ENCODE measurements around the gene BLOC1S5. TPM values are rescaled to one million over a fixed set of nuclear protein-coding genes. Genes with fewer than 3 reads are reported as not detected.

Gene BLOC1S5
- total RNA-seq, 1 experiment from 2014 or later, result 16.1 TPM

DNA sequence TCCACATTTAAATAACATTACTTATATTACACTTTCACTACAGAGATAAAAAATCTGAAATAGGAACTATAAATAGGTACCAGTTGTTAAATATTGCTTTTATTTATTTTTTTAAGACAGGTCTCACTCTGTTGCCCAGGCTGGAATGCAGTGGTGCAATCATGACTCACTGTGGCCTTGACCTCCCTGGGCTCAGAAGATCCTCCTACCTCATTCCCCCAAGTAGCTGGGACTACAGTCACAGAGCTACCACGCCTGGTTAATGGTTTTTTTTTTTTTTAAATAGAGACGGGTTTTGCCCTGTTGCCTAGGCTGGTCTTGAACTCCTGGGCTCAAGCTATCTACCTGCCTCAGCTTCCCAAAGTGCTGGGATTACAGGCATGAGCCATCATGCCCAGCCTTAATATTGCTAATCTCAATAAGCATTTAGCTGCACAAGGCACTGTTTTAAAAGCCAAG, 20.9 kb upstream of the BLOC1S5 start:
- no peak for TF ChIP-seq EZH2 (IDR thresholded peaks at IDR 0.05; ENCODE audit: low read depth)
- TF ChIP-seq, protein P1, sequence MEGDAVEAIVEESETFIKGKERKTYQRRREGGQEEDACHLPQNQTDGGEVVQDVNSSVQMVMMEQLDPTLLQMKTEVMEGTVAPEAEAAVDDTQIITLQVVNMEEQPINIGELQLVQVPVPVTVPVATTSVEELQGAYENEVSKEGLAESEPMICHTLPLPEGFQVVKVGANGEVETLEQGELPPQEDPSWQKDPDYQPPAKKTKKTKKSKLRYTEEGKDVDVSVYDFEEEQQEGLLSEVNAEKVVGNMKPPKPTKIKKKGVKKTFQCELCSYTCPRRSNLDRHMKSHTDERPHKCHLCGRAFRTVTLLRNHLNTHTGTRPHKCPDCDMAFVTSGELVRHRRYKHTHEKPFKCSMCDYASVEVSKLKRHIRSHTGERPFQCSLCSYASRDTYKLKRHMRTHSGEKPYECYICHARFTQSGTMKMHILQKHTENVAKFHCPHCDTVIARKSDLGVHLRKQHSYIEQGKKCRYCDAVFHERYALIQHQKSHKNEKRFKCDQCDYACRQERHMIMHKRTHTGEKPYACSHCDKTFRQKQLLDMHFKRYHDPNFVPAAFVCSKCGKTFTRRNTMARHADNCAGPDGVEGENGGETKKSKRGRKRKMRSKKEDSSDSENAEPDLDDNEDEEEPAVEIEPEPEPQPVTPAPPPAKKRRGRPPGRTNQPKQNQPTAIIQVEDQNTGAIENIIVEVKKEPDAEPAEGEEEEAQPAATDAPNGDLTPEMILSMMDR (conservative IDR thresholded peaks at IDR 0.05), result no peak
- ChIA-PET POLR2A (ENCODE audit: unreplicated experiment) (interaction anchor here (0.7 to 1.0 kb wide), 6 partner anchors 18 to 1525 kb away, joined by 4 to 10 read pairs (median 7); no protein-coding TSS in a partner anchor), CTCF (interaction anchor here (0.5 kb wide), 1 partner anchor 17 kb away, joined by 10 read pairs; the partner anchor contains the start of gene EEF1E1)
- H2AFZ ChIP-seq, result no peak overlapping the region
- peaks cover 58% of the 10 kb centered on the region for H3K4me1 ChIP-seq (replicated peaks; ENCODE audit: insufficient read depth)
- peaks cover 10% of the 10 kb centered on the region; the same call in 1 of the 2 replicates for H3K36me3 ChIP-seq (ENCODE audit: low read depth)
- intact Hi-C loops (cut with micrococcal nuclease; ENCODE audit: unreplicated experiment), result loop anchor here (10.0 kb wide), 1 partner anchor 350 kb away; the partner anchor contains the start of gene SLC35B3
- peaks cover 23% of the 10 kb centered on the region for H3K79me2 ChIP-seq (ENCODE audit: low read depth)
- H3K4me2 ChIP-seq, result peak overlapping the region; percentile 60
- H3K9me3 ChIP-seq (ENCODE audit: insufficient read depth, low read depth), result no peaks in the 10 kb centered on the region
- BruUV-seq (replicated peaks), result no TSS peak
- peak; percentile 81 to 87 for DNase-seq
- H4K20me1 ChIP-seq (ENCODE audit: insufficient read depth), result no peaks in the 10 kb centered on the region
- peaks cover 46% of the 10 kb centered on the region for H3F3A ChIP-seq (ENCODE audit: insufficient read depth, low read depth)
- peak overlapping the region; percentile 72 for H3K27ac ChIP-seq
- no peaks in the 10 kb centered on the region for H3K27me3 ChIP-seq (ENCODE audit: insufficient read depth, low read depth)
- H3K9me2 ChIP-seq (ENCODE audit: insufficient read depth), result no peaks in the 10 kb centered on the region
- no peak overlapping the region for H3K4me3 ChIP-seq

DNA sequence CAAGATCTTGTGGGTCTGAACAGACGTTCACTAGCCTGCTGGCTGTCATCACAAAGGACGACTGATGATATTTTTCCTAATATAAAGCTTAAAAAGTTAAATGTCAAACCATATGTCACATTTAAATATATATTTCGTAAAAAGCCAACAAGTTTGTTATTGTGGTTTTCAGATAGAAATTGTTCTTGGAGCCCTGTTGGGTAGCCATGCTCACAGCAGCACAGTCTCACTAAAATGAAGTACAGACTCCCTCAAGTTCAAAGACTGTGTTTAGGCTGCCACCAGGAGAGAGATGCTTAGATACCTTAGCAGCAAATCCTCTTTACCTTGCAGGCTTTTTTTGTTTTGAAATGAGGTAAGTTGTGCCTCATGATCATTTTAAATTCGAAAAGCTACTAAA, 20.4 kb upstream of the BLOC1S5 start:
- H3K79me2 ChIP-seq (ENCODE audit: low read depth), result peaks cover 24% of the 10 kb centered on the region
- H3K4me1 ChIP-seq (replicated peaks; ENCODE audit: insufficient read depth), result peaks cover 63% of the 10 kb centered on the region
- no peak for TF ChIP-seq EZH2 (IDR thresholded peaks at IDR 0.05; ENCODE audit: low read depth)
- TF ChIP-seq, protein P1 (conservative IDR thresholded peaks at IDR 0.05), result no peak
- no peak for DNase-seq
- H3K4me2 ChIP-seq, result peak overlapping the region; percentile 60
- H3F3A ChIP-seq (ENCODE audit: insufficient read depth, low read depth), result peaks cover 51% of the 10 kb centered on the region
- H3K27ac ChIP-seq, result peak overlapping the region; percentile 72
- BruUV-seq (replicated peaks), result no TSS peak
- H3K9me3 ChIP-seq (ENCODE audit: insufficient read depth, low read depth), result no peaks in the 10 kb centered on the region
- ChIA-PET POLR2A (ENCODE audit: unreplicated experiment) (interaction anchor here (0.7 to 1.0 kb wide), 3 partner anchors 18 to 411 kb away, joined by 4 to 10 read pairs (median 7); no protein-coding TSS in a partner anchor), CTCF (no interaction called here)
- no peaks in the 10 kb centered on the region for H4K20me1 ChIP-seq (ENCODE audit: insufficient read depth)
- intact Hi-C loops (cut with micrococcal nuclease; ENCODE audit: unreplicated experiment), result loop anchor here (10.0 kb wide), 1 partner anchor 350 kb away; the partner anchor contains the start of gene SLC35B3
- peaks cover 11% of the 10 kb centered on the region for H3K36me3 ChIP-seq (ENCODE audit: low read depth)
- H2AFZ ChIP-seq, result no peak overlapping the region
- no peaks in the 10 kb centered on the region for H3K9me2 ChIP-seq (ENCODE audit: insufficient read depth)
- H3K4me3 ChIP-seq, result no peak overlapping the region
- H3K27me3 ChIP-seq (ENCODE audit: insufficient read depth, low read depth), result no peaks in the 10 kb centered on the region

DNA sequence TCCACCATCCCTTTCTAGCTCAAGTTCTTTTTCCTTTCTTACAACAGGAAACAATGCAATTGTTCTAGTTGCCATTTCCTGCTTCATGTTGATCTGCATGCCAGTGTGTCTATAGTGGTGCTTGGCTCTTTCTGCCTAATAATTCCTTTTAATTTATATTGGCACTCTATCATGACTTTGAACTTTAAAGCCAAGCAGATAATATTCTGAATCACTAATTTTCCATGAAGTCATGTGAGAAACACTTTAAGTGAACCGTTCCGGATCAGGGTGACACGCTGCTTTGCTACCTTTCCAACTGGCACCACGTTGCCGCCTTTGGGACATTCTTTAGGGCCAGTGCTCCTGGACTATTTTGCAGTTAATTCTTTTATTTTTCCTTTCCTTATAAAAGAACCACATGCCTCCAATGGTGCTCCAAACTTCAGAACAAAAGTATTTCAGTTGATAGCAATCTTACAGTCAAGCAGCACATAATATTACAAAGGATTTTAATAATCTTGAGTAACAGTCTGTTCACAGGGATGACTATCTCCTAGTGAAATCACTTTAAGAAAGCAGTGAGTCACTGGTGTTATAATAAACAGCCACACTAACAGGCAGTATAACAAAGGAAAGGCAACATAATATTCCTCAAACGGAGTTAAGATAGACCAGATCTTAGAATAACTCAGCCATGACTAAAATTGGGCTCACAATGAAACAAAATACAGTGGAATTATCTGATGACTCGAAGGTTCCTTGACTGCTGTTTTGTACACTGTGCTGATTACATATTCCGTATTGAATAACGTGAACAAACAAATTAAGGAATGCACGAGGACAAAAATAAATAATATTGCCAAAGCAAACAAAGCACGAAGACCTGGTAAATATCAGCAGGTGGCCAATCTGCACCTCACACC, 19.0 kb upstream of the BLOC1S5 start:
- intact Hi-C loops (cut with micrococcal nuclease; ENCODE audit: unreplicated experiment), result loop anchor here (1.0 to 10.0 kb wide), 2 partner anchors 19 to 352 kb away; partner anchors contain the start of genes EEF1E1 and SLC35B3
- peaks cover 55% of the 10 kb centered on the region for H3F3A ChIP-seq (ENCODE audit: insufficient read depth, low read depth)
- H2AFZ ChIP-seq, result no peak overlapping the region
- no peak overlapping the region for H3K4me3 ChIP-seq
- no peaks in the 10 kb centered on the region for H4K20me1 ChIP-seq (ENCODE audit: insufficient read depth)
- CTCF ChIA-PET, result no interaction called here
- no TSS peak for BruUV-seq (replicated peaks)
- TF ChIP-seq EZH2 (IDR thresholded peaks at IDR 0.05; ENCODE audit: low read depth), result no peak
- TF ChIP-seq, protein P1 (conservative IDR thresholded peaks at IDR 0.05), result no peak
- H3K4me2 ChIP-seq, result peak overlapping the region; percentile 60
- peaks cover 18% of the 10 kb centered on the region for H3K36me3 ChIP-seq (ENCODE audit: low read depth)
- H3K27me3 ChIP-seq (ENCODE audit: insufficient read depth, low read depth), result no peaks in the 10 kb centered on the region
- H3K9me2 ChIP-seq (ENCODE audit: insufficient read depth), result no peaks in the 10 kb centered on the region
- H3K79me2 ChIP-seq (ENCODE audit: low read depth), result peaks cover 31% of the 10 kb centered on the region
- H3K4me1 ChIP-seq (replicated peaks; ENCODE audit: insufficient read depth), result peaks cover 64% of the 10 kb centered on the region
- H3K9me3 ChIP-seq (ENCODE audit: insufficient read depth, low read depth), result no peaks in the 10 kb centered on the region
- peak overlapping the region; percentile 72 for H3K27ac ChIP-seq
- POLR2A ChIA-PET (ENCODE audit: unreplicated experiment), result no interaction called here
- peak; percentile 29 to 92 for DNase-seq

Data from PC-9 (cell line).